Lower lobe of right lung (tissue), 2 donors: ENCODE data around the gene ERCC4. TPM values are rescaled to one million over a fixed set of nuclear protein-coding genes. Genes with fewer than 3 reads are reported as not detected.
"Not testable (repeated sequence)": the region's sequence is repeated elsewhere in the genome, so short reads cannot be mapped to it uniquely, and the experiment has no call there.

Source experiments
- ATAC-seq, 2 donors: fragments of 200-7000 bp; cut with Tn5 transposase; one replicate each; pipeline ENCODE4 v1.9.1; 2020 to 2022; ENCODE audit warnings: mild to moderate bottlenecking in 2 of 2, moderate library complexity in 2 of 2
- DNase-seq: peaks from one replicate; pipeline ENCODE4 v3.0.0-alpha.2; 2020
- H3K27ac ChIP-seq: fragments of 200-600 bp; one replicate; pipeline ENCODE4 v1.8.0; 2022
- H3K27me3 ChIP-seq: fragments of 200-600 bp; one replicate; pipeline ENCODE4 v1.8.0; 2022; ENCODE audit warnings: low read depth
- H3K36me3 ChIP-seq: fragments of 200-600 bp; one replicate; pipeline ENCODE4 v1.8.0; 2022; ENCODE audit warnings: mild to moderate bottlenecking
- H3K4me1 ChIP-seq: fragments of 200-600 bp; one replicate; pipeline ENCODE4 v1.8.0; 2022
- H3K4me3 ChIP-seq: fragments of 200-600 bp; one replicate; pipeline ENCODE4 v1.8.0; 2022; ENCODE audit warnings: mild to moderate bottlenecking
- H3K9me3 ChIP-seq: fragments of 200-600 bp; one replicate; pipeline ENCODE4 v1.8.0; 2022
- intact Hi-C: fragments of 100-400 bp; cut with DNase I; formaldehyde crosslinking; loops from one replicate; pipeline ENCODE4 v1.11.0; 2022
- total RNA-seq: library from RNA; stranded (reverse); fragmentation: NEBNext Ultra II Directional; extraction: Animal tissue kit (Norgen Biotek cat#: 25700); gene quantifications from one replicate; pipeline ENCODE4 v1.2.1, GENCODE V29; 2021
- TF ChIP-seq, protein P1 (sequence below): fragments of 200-600 bp; IDR thresholded peaks from one replicate; pipeline ENCODE4 v1.8.0; 2022; ENCODE audit warnings: antibody characterized with exemption, mild to moderate bottlenecking
- donor health status: DM: no; HTN: yes; CAD: no; lungs with severe emphysema.

ERCC4 gene
- total RNA-seq, 1 donor from 2014 or later, result 10.9 TPM

DNA sequence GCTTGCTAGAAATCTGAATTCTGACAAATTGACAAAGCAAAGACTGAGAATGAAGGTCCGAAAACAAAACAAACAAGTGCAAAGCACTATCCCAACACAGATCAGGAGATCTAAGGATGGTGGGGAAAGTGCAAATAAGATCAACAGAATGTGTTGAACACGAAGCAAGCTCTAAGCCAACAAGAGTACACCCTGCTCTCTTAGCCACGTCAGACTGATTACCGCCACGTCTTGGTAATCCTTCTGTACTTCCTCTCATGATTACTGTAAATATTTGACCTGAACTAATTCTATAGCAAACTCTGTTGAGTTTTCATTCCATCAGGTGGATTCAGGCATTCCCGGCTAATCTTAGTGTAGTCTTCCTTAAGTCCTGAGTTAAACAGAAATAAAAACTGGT is 34.3 kb upstream of the ERCC4 start:
- TF ChIP-seq, protein P1, sequence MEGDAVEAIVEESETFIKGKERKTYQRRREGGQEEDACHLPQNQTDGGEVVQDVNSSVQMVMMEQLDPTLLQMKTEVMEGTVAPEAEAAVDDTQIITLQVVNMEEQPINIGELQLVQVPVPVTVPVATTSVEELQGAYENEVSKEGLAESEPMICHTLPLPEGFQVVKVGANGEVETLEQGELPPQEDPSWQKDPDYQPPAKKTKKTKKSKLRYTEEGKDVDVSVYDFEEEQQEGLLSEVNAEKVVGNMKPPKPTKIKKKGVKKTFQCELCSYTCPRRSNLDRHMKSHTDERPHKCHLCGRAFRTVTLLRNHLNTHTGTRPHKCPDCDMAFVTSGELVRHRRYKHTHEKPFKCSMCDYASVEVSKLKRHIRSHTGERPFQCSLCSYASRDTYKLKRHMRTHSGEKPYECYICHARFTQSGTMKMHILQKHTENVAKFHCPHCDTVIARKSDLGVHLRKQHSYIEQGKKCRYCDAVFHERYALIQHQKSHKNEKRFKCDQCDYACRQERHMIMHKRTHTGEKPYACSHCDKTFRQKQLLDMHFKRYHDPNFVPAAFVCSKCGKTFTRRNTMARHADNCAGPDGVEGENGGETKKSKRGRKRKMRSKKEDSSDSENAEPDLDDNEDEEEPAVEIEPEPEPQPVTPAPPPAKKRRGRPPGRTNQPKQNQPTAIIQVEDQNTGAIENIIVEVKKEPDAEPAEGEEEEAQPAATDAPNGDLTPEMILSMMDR, result no peak
- no peaks in the 10 kb centered on the region for H3K9me3 ChIP-seq
- DNase-seq (no peak), ATAC-seq (no peak)
- intact Hi-C loops, result no loop called here
- H3K27ac ChIP-seq, result no peak overlapping the region
- H3K36me3 ChIP-seq, result no peaks in the 10 kb centered on the region
- no peak overlapping the region for H3K4me3 ChIP-seq
- H3K4me1 ChIP-seq, result no peaks in the 10 kb centered on the region
- no peaks in the 10 kb centered on the region for H3K27me3 ChIP-seq

GRCh38 chr16:13886608-13887007 is 33.3 kb upstream of the ERCC4 start:
- no peak overlapping the region for H3K4me3 ChIP-seq

GRCh38 chr16:13889323-13889722 is 30.6 kb upstream of the ERCC4 start:
- intact Hi-C loops, DNase-seq, H3K9me3 ChIP-seq, H3K36me3 ChIP-seq, H3K4me1 ChIP-seq, ATAC-seq, H3K27me3 ChIP-seq, H3K4me3 ChIP-seq, H3K27ac ChIP-seq: not testable (repeated sequence)

More at GRCh38 chr16:13886608-13887007, 33.3 kb upstream of the ERCC4 start:
- no peaks in the 10 kb centered on the region for H3K9me3 ChIP-seq
- H3K27ac ChIP-seq, result no peak overlapping the region
- DNase-seq, result no peak
- no peaks in the 10 kb centered on the region for H3K27me3 ChIP-seq
- H3K4me1 ChIP-seq, result no peaks in the 10 kb centered on the region
- intact Hi-C loops, result no loop called here
- ATAC-seq, result no peak
- no peaks in the 10 kb centered on the region for H3K36me3 ChIP-seq
- TF ChIP-seq, protein P1, result no peak

DNA sequence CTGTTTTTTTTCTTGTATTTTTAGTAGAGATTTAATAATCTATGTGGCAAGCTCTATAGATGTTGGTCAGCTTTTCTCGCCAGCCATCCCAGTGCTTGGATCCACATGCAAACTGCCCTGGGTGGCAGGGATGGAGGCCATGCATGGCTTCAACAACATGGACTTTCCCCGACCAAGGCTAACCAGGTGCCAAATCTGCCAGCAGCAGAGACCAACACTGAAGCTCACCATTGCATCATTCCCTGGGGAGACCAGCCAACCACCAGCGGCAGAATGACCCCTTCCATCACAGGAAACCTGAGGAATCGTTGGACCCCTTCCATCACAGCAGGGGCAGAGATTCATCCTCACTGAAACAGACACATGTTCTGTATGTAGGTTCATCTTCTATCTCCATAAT is 27.7 kb upstream of the ERCC4 start:
- H3K27ac ChIP-seq, result no peak overlapping the region
- intact Hi-C loops, result no loop called here
- TF ChIP-seq, protein P1, result no peak

GRCh38 chr16:13895516-13895915 is 24.4 kb upstream of the ERCC4 start:
- intact Hi-C loops, result no loop called here
- TF ChIP-seq, protein P1, result no peak

More for the DNA sequence above, 27.7 kb upstream of the ERCC4 start:
- Histone ChIP-seq H3K4me3 (no peak overlapping the region), H3K36me3 (no peaks in the 10 kb centered on the region), H3K27me3 (no peaks in the 10 kb centered on the region), H3K4me1 (no peaks in the 10 kb centered on the region), H3K9me3 (peaks cover 4% of the 10 kb centered on the region)
- DNase-seq (no peak), ATAC-seq (no peak)

DNA sequence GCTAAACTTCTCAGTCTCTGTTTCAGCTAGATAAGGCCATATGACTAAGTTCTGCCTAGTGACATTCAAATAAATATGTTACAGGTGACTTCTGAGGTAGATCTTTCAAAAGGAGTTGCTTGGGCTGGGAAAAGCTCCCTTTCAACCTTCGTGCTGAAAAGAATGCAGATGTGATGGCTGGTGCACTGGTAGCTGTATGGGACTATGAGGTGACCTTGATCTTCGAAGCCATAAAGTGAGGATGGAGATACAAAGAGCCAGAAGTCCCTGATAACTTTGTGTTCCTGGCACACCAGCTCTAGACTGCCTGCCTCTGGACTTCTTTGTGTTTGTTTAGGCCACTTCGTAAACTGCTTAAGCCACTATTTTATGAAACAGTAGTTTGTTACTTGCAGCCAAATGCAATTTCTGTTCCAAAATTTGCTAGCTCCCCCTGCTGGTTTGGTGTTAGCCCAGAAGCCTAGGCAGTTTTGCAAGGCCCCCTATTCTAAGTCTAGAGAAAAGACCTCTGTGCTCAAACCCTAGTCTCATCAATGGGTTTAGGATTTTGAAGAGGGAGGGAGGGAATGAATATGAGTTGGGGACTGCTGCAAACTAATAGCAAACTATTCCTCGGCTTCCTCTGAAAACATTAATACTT is 23.3 kb upstream of the ERCC4 start:
- TF ChIP-seq, protein P1, result no peak
- ATAC-seq, result no peak
- Histone ChIP-seq H3K9me3 (peaks cover 4% of the 10 kb centered on the region), H3K4me1 (no peaks in the 10 kb centered on the region), H3K36me3 (no peaks in the 10 kb centered on the region), H3K27ac (no peak overlapping the region), H3K4me3 (no peak overlapping the region), H3K27me3 (no peaks in the 10 kb centered on the region)
- no peak for DNase-seq
- intact Hi-C loops, result no loop called here

More at GRCh38 chr16:13895516-13895915, 24.4 kb upstream of the ERCC4 start:
- no peak overlapping the region for H3K27ac ChIP-seq
- peaks cover 4% of the 10 kb centered on the region for H3K9me3 ChIP-seq
- no peak for ATAC-seq
- H3K4me1 ChIP-seq, result no peaks in the 10 kb centered on the region
- H3K27me3 ChIP-seq, result no peaks in the 10 kb centered on the region
- no peaks in the 10 kb centered on the region for H3K36me3 ChIP-seq
- H3K4me3 ChIP-seq, result no peak overlapping the region
- no peak for DNase-seq
